ENCODE measurements around the gene HOXB1.
"Not testable (repeated sequence)": the region's sequence is repeated elsewhere in the genome, so short reads cannot be mapped to it uniquely, and the experiment has no call there.

Gene HOXB1

DNA sequence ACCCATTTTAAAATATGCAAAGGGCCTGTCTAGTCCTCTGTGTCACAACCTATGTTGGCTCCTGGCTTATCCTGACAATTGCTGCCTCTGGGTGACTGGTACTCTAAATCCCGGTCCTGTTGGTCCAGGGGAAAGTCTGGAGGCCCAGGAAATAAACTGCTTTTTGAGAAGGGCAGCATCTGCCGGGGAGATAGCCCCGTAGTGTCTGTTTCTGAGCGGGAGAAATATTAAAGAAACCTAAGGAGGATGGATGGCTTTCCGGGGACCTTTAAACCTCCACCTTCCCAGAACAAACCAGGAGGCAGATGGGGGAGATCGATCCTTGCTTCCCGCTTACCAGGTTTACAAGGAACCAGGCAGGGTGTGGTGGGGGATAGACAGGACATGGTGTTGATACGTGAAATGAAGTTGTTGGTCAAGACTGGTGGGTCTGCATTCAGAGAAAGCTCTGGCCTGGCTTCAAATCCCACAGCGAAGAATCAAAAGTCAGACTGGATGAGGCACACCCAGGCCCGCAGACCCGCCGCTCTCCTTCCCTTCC is 10.3 kb upstream of the HOXB1 start:
- CTCF ChIA-PET: interaction anchor here (0.8 to 1.7 kb wide), 2 partner anchors 60 to 461 kb away, joined by 3 read pairs; no protein-coding TSS in a partner anchor
- TF ChIP-seq, protein P1, sequence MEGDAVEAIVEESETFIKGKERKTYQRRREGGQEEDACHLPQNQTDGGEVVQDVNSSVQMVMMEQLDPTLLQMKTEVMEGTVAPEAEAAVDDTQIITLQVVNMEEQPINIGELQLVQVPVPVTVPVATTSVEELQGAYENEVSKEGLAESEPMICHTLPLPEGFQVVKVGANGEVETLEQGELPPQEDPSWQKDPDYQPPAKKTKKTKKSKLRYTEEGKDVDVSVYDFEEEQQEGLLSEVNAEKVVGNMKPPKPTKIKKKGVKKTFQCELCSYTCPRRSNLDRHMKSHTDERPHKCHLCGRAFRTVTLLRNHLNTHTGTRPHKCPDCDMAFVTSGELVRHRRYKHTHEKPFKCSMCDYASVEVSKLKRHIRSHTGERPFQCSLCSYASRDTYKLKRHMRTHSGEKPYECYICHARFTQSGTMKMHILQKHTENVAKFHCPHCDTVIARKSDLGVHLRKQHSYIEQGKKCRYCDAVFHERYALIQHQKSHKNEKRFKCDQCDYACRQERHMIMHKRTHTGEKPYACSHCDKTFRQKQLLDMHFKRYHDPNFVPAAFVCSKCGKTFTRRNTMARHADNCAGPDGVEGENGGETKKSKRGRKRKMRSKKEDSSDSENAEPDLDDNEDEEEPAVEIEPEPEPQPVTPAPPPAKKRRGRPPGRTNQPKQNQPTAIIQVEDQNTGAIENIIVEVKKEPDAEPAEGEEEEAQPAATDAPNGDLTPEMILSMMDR (IDR thresholded peaks at IDR 0.05; ENCODE audit: control extremely low read depth, extremely low read depth, low read depth, missing control alignments): no peak
- DNase-seq (ENCODE audit: extremely low spot score): no peak
- POLR2A ChIA-PET: no interaction called here

DNA sequence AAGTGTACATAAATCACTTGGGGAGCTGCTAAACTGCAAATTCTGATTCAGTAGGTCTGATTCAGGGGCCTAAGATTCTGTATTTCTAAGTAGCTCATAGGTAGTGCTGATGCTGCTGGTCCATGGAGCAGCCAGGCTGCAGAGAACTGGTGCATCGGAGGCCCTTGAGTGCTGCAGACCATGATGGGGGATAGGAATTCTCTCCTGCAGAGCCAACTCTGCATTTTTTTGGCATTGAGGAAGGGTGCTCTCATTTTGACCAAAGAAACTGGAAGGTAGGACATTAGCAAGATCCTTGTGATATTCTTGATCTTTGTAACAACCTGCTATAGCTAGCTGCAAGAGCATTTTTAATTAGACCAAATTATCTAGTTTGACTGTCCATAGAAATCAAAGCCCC is 9.4 kb upstream of the HOXB1 start:
- TF ChIP-seq, protein P1 (IDR thresholded peaks at IDR 0.05; ENCODE audit: control extremely low read depth, extremely low read depth, low read depth, missing control alignments): no peak
- POLR2A ChIA-PET: no interaction called here
- CTCF ChIA-PET: interaction anchor here (0.7 to 2.8 kb wide), 7 partner anchors 9 to 460 kb away, joined by 3 to 9 read pairs (median 3); no protein-coding TSS in a partner anchor
- no peak for DNase-seq (ENCODE audit: extremely low spot score)

DNA sequence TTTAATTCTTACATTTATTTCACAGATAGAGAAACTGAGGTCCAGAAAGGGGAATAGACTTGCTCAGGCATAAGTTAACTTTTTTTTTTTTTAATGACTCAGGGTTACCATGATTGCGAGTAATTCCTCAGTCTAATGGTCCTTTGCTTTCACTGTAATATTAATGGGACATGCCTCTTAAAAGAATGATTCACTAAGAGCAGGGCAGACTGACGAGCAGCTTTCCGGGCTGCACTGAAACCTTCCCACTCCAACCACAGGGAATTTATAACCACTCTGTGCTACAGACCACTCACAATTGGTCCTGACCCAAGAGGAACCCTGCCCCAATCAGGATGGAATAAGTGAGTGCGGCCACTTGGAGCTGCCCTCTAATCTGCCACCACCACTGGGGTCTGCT is 8.4 kb upstream of the HOXB1 start:
- TF ChIP-seq, protein P1 (IDR thresholded peaks at IDR 0.05; ENCODE audit: control extremely low read depth, extremely low read depth, low read depth, missing control alignments): no peak
- DNase-seq (ENCODE audit: extremely low spot score): no peak
- POLR2A ChIA-PET: no interaction called here
- CTCF ChIA-PET: interaction anchor here (1.3 to 2.8 kb wide), 3 partner anchors 10 to 459 kb away, joined by 3 to 9 read pairs (median 5); no protein-coding TSS in a partner anchor

DNA sequence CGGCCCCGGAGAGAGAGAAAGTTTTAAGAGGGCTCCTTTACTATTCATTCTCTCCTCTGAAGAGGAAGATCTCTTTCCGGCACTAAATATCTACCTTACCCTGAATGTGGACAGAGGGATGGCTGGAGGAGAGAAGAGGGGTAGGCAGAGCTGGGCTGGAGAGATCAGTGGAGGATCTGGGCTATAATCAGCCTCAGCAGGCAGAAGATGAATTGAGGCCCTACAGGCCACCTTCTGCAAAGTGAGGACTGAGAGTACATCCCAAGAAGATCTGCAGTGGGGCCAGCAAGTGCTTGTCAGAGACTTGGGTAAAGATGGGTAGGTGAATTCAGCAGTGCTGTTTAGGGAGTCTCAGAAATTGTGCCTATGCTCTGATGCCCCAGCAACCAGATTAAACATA is 6.5 kb upstream of the HOXB1 start:
- TF ChIP-seq, protein P1 (IDR thresholded peaks at IDR 0.05; ENCODE audit: control extremely low read depth, extremely low read depth, low read depth, missing control alignments): no peak
- POLR2A ChIA-PET: no interaction called here
- no peak for DNase-seq (ENCODE audit: extremely low spot score)
- CTCF ChIA-PET: no interaction called here

DNA sequence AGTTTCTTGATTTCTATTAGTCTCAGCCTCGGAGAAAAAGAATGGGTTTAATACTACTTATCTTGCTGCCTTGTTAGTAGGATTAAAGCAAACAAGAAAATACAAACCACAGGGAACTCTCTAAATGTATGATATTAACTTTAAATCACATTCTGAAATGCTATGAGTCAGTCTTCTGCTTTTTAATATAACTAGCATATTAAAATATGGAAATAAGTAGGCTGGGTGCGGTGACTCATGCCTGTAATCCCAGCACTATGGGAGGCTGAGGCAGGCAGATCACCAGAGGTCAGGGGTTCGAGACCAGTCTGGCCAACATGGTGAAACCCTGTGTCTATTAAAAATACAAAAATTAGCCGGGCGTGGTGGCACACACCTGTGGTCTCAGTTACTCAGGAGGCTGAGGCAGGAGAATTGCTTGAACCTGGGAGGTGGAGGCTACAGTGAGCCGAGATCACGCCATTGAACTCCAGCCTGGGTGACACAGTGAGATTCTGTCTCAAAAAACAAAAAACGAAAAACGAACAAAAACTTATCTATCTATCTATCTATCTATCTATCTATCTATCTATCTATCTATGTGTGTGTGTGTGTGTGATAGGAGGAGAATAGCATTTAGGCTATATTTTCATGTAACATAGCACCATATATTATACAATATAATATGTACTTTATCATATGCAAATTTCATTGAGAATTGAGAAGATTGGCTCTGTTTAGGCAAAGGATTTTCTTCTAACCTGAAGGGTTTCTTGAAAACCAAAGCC is 5.2 kb upstream of the HOXB1 start:
- DNase-seq (ENCODE audit: extremely low spot score); POLR2A ChIA-PET: not testable (repeated sequence)
- CTCF ChIA-PET: interaction anchor here (1.0 kb wide), 1 partner anchor 405 kb away, joined by 3 read pairs; no protein-coding TSS in a partner anchor

DNA sequence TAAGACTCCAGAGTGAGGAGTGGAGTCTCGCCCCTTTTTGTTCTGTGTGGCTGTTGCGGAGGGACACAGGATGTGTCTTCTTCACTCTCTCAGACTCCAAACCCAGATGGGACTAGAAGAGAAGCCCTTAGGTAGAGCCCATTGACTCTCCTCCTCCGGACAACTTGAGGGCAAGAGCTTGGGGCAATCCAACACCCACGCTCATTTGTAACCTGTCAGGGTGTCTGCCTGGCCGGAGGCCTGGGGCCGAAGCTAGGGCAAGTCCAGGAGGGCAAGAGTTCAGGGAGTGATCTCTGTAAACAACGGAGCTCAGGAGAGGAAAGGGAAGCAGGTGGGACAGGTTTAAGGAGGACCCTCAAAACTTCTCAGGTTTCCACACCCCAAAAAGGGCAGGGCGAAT is 1.4 kb upstream of the HOXB1 start:
- ChIA-PET POLR2A (interaction anchor here (0.6 kb wide), 1 partner anchor 802 kb away, joined by 4 read pairs; no protein-coding TSS in a partner anchor), CTCF (interaction anchor here (1.4 to 2.8 kb wide), 3 partner anchors 9 to 40 kb away, joined by 7 to 8 read pairs (median 7); no protein-coding TSS in a partner anchor)
- TF ChIP-seq, protein P1 (IDR thresholded peaks at IDR 0.05; ENCODE audit: control extremely low read depth, extremely low read depth, low read depth, missing control alignments): no peak
- no peak for DNase-seq (ENCODE audit: extremely low spot score)
